Measurements from ENCODE around the gene ZFP69B. TPM values are rescaled to one million over a fixed set of nuclear protein-coding genes. Genes with fewer than 3 reads are reported as not detected.

Gene ZFP69B
- total and polyA plus RNA-seq, 10 of the 15 experiments (the other 5 are each of a cell fraction or from before 2014, with no cell fraction given), result 1.3 to 5.7 (median 3.4) TPM

DNA sequence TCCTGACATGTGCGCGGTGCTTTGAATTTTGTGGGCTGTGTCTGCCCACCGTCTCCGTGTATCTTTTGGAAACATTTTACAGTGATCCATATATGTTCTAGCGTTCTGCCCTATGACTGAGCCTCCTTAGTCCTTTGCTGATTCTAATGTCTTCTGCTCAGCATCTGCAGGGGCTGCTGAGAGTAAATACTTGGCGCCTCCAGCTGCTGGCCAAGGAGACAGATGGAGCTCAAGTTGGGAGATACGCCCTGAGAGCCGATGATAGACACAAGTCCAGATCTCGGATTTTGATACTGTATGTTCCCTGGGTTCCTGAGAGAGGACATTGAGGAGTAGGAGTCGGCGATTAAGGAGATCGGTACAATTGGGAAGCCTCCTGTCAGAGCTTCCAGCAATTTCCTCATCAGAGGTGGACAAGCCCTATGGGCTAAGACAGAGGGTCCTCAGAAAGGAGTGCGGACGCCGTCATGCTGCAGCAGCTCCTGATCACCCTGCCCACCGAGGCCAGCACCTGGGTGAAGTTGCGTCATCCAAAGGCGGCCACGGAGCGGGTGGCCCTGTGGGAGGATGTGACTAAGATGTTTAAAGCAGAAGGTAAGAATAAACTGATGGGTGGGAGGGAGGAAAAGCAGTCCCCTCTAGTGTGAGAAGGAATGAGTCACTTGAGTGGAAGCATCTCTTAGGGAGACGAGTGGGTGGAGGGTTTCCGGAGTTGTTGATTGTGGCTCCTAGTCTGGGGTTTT, 390 bp downstream of the ZFP69B start (continued):
- 0 out of 4 replicates have a peak, but pooled peaks have one; percentile 22 to 23 for TF ChIP-seq BHLHE40 (IDR thresholded peaks at IDR 0.05; ENCODE audit: borderline replicate concordance in 1 of 2, low read depth in 2 of 2, low read length in 1 of 2)
- no peak for TF ChIP-seq BRCA1 (IDR thresholded peaks at IDR 0.05; ENCODE audit: low read depth, low read length)
- no peak for TF ChIP-seq SP1 (IDR thresholded peaks at IDR 0.05; ENCODE audit: low read depth, low read length)
- no peak for TF ChIP-seq STAT3 (IDR thresholded peaks at IDR 0.05; ENCODE audit: low read depth, low read length)
- TF ChIP-seq, protein P1, sequence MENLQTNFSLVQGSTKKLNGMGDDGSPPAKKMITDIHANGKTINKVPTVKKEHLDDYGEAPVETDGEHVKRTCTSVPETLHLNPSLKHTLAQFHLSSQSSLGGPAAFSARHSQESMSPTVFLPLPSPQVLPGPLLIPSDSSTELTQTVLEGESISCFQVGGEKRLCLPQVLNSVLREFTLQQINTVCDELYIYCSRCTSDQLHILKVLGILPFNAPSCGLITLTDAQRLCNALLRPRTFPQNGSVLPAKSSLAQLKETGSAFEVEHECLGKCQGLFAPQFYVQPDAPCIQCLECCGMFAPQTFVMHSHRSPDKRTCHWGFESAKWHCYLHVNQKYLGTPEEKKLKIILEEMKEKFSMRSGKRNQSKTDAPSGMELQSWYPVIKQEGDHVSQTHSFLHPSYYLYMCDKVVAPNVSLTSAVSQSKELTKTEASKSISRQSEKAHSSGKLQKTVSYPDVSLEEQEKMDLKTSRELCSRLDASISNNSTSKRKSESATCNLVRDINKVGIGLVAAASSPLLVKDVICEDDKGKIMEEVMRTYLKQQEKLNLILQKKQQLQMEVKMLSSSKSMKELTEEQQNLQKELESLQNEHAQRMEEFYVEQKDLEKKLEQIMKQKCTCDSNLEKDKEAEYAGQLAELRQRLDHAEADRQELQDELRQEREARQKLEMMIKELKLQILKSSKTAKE (IDR thresholded peaks at IDR 0.05; ENCODE audit: low read depth, poor library complexity, severe bottlenecking), result peak; percentile 78
- 0 out of 2 replicates have a peak, but pooled peaks have one; percentile 45 for TF ChIP-seq NR2F1 (conservative IDR thresholded peaks at IDR 0.05)
- TF ChIP-seq EED (IDR thresholded peaks at IDR 0.05; ENCODE audit: low read depth), result peak; percentile 87
- peak; percentile 51; the same call in 1 of the 2 replicates for TF ChIP-seq IRF4 (IDR thresholded peaks at IDR 0.05; ENCODE audit: low read depth, low read length)
- no peak; the same call in none of the 2 replicates for TF ChIP-seq NBN (IDR thresholded peaks at IDR 0.05)
- peak in 1 of 2 experiments; percentile 69; a peak in 1 of 4 replicates for TF ChIP-seq EP300 (IDR thresholded peaks at IDR 0.05; ENCODE audit: borderline replicate concordance in 1 of 2, control insufficient read depth in 1 of 2, low read depth in 2 of 2, low read length in 2 of 2)
- no peak for TF ChIP-seq ZSCAN29 (IDR thresholded peaks at IDR 0.05)
- peak; percentile 91 for TF ChIP-seq RUNX3 (IDR thresholded peaks at IDR 0.05; ENCODE audit: low read length)
- peak; percentile 42; the same call in 1 of the 2 replicates for TF ChIP-seq TBL1XR1 (IDR thresholded peaks at IDR 0.05; ENCODE audit: low read depth, low read length)
- TF ChIP-seq JUNB (IDR thresholded peaks at IDR 0.05), result peak; percentile 65; the same call in 1 of the 2 replicates
- peak; percentile 65 for TF ChIP-seq DPF2 (IDR thresholded peaks at IDR 0.05)
- peak; percentile 44; the same call in 1 of the 2 replicates for TF ChIP-seq BACH1 (IDR thresholded peaks at IDR 0.05; ENCODE audit: borderline replicate concordance)
- TF ChIP-seq, protein P2, sequence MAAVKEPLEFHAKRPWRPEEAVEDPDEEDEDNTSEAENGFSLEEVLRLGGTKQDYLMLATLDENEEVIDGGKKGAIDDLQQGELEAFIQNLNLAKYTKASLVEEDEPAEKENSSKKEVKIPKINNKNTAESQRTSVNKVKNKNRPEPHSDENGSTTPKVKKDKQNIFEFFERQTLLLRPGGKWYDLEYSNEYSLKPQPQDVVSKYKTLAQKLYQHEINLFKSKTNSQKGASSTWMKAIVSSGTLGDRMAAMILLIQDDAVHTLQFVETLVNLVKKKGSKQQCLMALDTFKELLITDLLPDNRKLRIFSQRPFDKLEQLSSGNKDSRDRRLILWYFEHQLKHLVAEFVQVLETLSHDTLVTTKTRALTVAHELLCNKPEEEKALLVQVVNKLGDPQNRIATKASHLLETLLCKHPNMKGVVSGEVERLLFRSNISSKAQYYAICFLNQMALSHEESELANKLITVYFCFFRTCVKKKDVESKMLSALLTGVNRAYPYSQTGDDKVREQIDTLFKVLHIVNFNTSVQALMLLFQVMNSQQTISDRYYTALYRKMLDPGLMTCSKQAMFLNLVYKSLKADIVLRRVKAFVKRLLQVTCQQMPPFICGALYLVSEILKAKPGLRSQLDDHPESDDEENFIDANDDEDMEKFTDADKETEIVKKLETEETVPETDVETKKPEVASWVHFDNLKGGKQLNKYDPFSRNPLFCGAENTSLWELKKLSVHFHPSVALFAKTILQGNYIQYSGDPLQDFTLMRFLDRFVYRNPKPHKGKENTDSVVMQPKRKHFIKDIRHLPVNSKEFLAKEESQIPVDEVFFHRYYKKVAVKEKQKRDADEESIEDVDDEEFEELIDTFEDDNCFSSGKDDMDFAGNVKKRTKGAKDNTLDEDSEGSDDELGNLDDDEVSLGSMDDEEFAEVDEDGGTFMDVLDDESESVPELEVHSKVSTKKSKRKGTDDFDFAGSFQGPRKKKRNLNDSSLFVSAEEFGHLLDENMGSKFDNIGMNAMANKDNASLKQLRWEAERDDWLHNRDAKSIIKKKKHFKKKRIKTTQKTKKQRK (IDR thresholded peaks at IDR 0.05; ENCODE audit: low read depth, low read length), result no peak
- TF ChIP-seq FOXK2 (IDR thresholded peaks at IDR 0.05), result no peak
- TF ChIP-seq, protein P3, sequence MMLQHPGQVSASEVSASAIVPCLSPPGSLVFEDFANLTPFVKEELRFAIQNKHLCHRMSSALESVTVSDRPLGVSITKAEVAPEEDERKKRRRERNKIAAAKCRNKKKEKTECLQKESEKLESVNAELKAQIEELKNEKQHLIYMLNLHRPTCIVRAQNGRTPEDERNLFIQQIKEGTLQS (IDR thresholded peaks at IDR 0.05; ENCODE audit: borderline replicate concordance, extremely low read depth, low read depth, low read length), result no peak
- no peak; the same call in 1 of the 2 replicates for TF ChIP-seq RCOR1 (conservative IDR thresholded peaks at IDR 0.05; ENCODE audit: low read depth, low read length)
- TF ChIP-seq PAX8 (IDR thresholded peaks at IDR 0.05), result no peak
- TF ChIP-seq HDAC6 (IDR thresholded peaks at IDR 0.05; ENCODE audit: unreplicated experiment), result no peak
- peak; percentile 88 to 89 for TF ChIP-seq IKZF2 (IDR thresholded peaks at IDR 0.05)
- TF ChIP-seq, protein P4, sequence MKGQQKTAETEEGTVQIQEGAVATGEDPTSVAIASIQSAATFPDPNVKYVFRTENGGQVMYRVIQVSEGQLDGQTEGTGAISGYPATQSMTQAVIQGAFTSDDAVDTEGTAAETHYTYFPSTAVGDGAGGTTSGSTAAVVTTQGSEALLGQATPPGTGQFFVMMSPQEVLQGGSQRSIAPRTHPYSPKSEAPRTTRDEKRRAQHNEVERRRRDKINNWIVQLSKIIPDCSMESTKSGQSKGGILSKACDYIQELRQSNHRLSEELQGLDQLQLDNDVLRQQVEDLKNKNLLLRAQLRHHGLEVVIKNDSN (IDR thresholded peaks at IDR 0.05; ENCODE audit: borderline replicate concordance, extremely low read length, insufficient read depth, low read depth, low read length), result no peak
- TF ChIP-seq CREM (IDR thresholded peaks at IDR 0.05; ENCODE audit: low read depth), result peak; percentile 82; the same call in 1 of the 2 replicates

Measured in GM12878 (cell line).